Peyer's patch (tissue), 4 donors: ENCODE measurements around the gene MRPL48.

Experiments used
- CTCF ChIP-seq, 6 experiments: fragments of 450-650 bp in 4 of 6; fragments of 200-600 bp in 2 of 6; sonication (generic) in 1 of 6; IDR thresholded peaks; one replicate each; pipeline ENCODE4 v1.5.1; 2017 to 2019; ENCODE audit warnings: antibody characterized with exemption in 6 of 6, mild to moderate bottlenecking in 3 of 6, moderate library complexity in 1 of 6
- POLR2A ChIP-seq, 2 donors: fragments of 450-650 bp; IDR thresholded peaks; one replicate each; pipeline ENCODE4 v1.5.1; 2017; ENCODE audit warnings: antibody characterized with exemption in 2 of 2, mild to moderate bottlenecking in 2 of 2, moderate library complexity in 2 of 2

DNA sequence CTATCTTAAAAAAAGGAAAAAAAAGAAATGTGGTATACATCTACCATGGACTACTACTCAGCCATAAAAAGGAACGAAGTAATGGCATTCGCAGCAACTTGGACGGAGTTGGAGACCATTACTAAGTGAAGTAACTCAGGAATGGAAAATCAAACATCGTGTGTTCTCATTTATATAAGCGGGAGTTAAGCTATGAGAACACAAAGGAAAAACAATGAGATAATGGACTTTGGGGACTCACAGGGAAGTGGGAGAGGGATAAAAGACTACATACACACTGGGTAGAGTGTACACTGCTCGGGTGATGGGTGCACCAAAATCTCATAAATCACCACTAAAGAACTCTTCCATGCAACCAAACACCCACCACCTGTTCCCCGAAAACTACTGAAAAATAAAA lies 38.6 kb upstream of the MRPL48 start:
- TF ChIP-seq CTCF (IDR thresholded peaks at IDR 0.05): no peak
- TF ChIP-seq POLR2A (IDR thresholded peaks at IDR 0.05): no peak
